Neural progenitor cell (in vitro differentiated cells): ENCODE data around the gene AIP.

Experiments
- EZH2 ChIP-seq: fragments of 200-600 bp; sonication (generic); IDR thresholded peaks from 2 replicates; pipeline ENCODE4 v1.6.1; 2017; ENCODE audit warnings: antibody characterized with exemption, mild to moderate bottlenecking, moderate library complexity
- TF ChIP-seq, protein P1 (sequence below): fragments of 200-600 bp; sonication (generic); IDR thresholded peaks from 2 replicates; pipeline ENCODE4 v1.5.1; 2017; ENCODE audit warnings: antibody characterized with exemption, mild to moderate bottlenecking

DNA sequence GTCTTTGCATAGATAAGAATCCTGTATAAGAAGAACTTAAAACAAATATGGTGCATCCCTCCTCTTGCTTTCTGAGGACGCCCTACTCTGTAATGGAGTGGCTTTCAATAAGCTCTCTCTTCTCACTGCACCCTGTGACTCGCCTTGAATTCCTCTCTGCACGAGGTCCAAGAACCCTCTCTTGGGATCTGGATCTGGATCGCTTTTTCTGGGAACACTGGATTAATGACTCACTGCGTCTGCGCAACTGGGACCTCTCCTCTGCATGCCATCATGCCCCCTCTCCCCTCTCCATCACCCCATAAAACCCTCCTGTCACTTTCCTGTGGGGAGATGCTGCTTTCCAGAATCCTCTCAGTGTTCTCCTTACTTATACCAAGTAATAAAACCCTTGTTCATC lies 55.5 kb downstream of the AIP start:
- TF ChIP-seq EZH2: no peak
- TF ChIP-seq, protein P1, sequence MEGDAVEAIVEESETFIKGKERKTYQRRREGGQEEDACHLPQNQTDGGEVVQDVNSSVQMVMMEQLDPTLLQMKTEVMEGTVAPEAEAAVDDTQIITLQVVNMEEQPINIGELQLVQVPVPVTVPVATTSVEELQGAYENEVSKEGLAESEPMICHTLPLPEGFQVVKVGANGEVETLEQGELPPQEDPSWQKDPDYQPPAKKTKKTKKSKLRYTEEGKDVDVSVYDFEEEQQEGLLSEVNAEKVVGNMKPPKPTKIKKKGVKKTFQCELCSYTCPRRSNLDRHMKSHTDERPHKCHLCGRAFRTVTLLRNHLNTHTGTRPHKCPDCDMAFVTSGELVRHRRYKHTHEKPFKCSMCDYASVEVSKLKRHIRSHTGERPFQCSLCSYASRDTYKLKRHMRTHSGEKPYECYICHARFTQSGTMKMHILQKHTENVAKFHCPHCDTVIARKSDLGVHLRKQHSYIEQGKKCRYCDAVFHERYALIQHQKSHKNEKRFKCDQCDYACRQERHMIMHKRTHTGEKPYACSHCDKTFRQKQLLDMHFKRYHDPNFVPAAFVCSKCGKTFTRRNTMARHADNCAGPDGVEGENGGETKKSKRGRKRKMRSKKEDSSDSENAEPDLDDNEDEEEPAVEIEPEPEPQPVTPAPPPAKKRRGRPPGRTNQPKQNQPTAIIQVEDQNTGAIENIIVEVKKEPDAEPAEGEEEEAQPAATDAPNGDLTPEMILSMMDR: no peak
